Measurements from ENCODE around the gene HOXA3. TPM values are rescaled to one million over a fixed set of nuclear protein-coding genes. Genes with fewer than 3 reads are reported as not detected.

HOXA3 gene
- total RNA-seq, 1 donor from 2014 or later, result not detected

DNA sequence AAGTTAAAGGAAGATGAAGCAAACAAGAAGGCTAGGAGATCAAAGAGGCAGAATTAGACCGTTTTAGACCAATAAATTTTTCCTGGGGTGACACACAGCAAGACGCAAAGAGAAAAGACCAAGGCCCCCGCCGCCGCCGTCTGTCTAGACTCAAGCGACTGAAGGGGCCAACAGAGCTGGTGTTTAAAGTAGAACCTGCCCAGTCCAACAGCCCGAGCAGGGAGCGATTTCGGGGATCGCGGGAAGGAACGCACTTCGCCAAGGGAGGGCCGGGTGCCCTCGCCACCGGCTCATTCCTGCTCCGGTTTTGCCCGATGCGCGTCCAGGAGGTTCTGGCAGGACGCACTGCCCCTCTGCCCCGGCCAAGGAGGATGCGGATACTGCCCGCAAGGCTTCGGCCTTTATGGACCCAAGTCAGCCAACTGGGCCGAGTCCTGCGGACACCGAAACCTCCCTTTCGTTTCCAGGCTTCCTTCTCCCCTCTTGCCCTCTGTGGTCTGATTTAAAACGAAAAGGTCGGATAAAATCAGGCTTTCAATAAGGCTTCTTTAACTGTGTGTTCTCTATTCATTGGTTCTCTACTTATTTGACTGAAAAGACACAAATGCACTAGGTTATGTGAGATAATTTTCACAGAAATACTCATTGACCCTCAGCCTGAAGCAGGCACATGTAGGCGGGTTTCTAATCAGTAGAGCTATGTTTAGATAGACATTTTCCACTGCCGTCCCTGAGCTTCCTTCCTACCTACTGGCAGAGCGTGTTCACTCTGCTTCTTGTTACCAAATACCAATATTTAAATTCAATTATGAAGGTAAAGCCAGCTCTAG is 6.3 kb upstream of the HOXA3 start:
- intact Hi-C loops (cut with micrococcal nuclease), result no loop called here

DNA sequence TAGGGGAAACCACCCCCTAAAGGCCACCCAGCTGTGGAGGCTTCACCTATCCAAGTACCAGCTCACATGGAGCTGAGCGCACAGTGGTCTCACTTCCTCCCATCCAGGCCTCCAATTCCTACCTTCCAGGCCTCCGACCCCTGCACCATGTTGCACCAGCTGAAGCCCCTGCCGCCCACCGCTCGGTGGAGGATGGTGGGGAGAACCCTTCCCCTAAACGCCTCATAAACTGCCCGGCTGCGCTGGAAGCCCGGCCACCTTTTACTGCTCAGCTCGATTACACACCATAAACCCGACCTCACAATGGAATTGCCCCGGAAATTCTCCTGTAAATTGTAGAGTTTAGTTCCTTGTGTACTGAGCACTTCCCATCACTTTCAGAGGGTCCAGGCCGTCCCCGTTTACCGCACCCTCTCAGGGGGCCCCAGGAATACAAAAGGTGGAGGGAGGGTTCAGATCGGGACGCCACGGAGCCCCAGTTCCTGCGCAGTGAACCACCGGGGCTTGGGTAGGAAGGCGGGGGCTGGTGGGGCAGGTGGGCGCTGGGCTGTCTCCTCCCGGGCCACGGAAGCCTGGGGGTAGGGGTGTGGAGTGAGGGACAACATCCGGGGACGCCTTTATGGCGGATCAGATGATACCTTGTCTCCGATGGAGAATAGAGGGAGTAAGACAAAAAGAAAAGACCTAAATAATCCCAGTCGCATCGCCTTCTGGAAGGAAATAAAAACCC is 5.5 kb upstream of the HOXA3 start:
- intact Hi-C loops (cut with micrococcal nuclease), result no loop called here

DNA sequence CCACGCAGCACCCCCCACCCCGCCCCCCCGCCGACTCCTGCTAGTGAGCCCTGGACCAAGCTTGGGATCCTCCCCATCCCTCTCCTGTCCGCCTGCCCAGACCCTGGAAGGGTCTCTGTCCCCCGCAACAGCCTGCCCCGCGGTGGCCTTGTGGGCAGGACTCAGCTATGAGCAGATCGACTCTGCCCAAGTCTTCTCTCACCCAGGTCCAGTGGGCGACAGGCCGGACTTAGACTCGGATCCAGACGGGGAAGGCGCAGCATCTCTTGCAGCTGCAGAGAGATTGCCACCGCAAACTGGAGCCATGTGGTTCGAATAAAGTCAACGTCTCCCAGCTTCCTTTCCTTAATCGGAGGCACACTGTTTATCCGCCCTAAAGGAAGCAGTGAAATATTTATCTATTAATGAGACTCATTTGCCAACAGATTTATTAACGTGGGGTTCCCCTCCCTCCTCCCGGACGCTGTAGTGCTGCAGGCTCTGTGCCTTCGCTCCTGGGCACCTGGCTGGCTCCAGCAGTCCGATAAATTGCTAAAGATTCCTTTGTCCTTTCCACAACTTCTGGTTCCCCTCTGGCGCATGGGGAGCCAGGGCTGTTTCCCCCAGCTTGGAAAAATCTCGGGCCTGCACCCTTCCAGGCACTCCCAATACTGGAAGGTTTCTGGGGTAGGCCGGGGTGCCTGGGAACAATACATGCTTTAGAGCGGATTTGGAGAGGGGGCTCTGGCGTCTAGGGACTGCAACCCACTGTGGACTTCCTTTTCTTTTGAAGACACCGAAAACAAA is 4.7 kb upstream of the HOXA3 start:
- intact Hi-C loops (cut with micrococcal nuclease), result no loop called here

DNA sequence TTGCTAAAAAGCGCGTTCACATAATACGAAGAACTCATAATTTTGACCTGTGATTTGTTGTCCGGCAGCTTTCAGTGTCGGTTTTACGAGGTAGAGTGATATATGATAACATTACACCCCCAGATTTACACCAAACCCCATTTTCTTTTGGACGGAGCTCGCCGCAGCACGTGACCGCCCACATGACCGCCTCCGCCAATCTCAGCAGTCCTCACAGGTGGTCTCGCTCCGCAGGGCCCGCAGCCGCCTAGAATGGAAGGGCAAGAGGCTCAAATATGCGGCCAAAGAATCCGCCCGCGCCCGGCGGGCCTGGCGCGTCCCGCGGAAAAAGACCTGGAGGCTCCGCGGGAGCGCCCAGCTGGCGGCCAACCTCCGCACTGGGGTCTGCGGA is 4.1 kb upstream of the HOXA3 start, which contains the start of gene HOXA7:
Gene HOXA7, minus strand, starts transcription at position 168 of the 391 bp plus-strand sequence. Its CDS starts 130 bp downstream, at position 38.
- intact Hi-C loops (cut with micrococcal nuclease), result no loop called here

DNA sequence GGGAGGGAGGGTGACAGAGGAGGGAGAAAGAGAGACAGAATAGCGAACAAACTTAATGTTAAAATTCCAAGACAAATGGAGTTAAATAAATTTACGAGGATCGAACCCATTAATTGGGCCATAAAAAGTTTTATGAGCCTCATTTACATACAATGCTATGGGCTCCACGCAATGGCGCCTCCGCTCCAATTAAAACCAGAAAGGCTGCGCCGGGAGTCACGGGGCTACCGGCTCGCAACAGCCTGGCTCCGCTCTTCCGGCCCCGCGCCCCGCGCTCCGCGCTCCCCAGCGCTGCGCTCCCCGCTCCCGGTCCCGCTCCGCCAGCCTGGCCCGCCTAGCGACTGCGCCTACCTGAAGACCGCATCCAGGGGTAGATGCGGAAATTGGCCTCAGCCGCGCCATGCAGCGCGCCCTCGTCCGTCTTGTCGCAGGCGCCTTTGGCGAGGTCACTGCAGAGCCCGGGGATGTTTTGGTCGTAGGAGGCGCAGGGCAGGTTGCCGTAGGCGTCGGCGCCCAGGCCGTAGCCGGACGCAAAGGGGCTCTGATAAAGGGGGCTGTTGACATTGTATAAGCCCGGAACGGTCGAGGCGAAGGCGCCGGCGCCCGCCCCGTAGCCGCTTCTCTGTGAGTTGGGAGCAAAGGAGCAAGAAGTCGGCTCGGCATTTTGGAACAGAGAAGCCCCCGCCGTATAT is 3.6 kb upstream of the HOXA3 start:
- intact Hi-C loops (cut with micrococcal nuclease), result no loop called here

DNA sequence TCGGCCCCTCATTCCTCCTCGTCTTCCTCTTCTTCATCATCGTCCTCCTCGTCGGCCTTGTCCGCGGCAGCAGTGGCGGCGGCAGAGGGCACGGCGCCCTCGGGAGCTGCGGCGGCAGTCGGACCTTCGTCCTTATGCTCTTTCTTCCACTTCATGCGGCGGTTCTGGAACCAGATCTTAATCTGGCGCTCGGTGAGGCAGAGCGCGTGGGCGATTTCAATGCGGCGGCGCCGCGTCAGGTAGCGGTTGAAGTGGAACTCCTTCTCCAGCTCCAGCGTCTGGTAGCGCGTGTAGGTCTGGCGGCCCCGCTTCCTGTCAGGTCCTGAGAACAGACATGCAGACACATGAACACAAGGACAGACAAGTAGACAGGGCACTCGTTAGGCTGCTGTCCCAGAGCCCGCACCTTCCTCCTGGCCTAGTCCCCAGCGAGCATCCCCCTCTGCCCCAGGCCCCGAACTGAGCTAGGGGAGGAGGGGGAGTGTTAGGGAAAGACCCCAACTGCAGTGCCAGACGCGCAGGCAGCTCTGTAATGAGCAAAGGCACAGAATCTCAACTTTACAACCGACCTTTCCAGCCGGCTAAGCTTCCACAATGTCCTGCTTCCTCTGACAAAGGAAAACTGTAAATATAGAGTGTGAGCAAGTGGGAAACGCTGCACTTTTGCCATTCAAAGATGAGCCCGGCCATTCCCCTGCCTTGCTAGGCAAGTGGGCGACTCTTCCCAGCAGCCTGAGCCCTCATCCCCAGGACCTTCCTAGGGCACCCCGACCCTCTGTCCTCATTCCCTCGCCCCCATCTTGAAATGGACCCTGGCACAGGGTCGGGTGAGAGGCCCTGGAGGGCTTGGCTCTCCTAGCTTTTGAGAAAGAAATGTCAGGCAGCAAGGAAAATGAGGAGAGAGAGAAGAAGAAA is 2.8 kb upstream of the HOXA3 start:
- intact Hi-C loops (cut with micrococcal nuclease), result no loop called here

DNA sequence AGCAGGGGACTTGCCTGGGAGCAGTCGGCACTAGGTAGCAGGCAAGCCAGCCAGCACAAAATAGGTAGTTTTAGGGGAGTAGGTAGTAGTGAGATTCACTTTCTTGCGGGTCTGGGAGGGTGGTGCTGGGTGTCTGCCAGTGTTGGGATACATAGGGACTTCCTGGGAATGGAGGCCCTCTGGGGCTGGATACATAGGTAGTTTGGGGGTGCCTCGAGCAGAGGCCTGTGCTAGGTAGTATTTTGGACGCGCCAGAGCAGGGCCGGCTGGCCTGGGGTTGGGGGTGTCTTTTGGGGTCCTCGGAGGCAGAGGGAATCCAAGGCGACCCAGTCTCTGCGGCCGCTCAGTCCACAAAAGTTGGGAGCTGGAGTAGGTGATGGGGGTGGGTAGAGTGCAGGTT is 2.0 kb upstream of the HOXA3 start:
- intact Hi-C loops (cut with micrococcal nuclease), result no loop called here

DNA sequence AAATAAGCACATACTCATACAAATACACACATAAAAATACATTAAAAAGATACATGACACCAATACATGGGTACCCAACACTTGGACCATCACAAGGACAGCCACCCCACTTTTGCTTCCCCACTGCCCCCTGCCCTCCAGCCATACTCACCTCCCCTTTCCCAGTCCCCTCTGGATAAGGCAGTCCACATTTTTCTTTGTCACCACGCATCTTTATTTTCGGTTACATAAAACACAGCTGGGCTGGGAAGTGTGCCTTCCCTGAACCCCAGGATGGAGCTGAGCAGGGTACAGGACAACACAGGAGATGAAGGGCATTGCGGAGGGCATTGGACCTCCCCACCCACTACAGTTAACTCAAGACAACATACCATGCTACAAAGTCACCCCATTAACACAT is 1.1 kb upstream of the HOXA3 start:
- intact Hi-C loops (cut with micrococcal nuclease), result no loop called here

DNA sequence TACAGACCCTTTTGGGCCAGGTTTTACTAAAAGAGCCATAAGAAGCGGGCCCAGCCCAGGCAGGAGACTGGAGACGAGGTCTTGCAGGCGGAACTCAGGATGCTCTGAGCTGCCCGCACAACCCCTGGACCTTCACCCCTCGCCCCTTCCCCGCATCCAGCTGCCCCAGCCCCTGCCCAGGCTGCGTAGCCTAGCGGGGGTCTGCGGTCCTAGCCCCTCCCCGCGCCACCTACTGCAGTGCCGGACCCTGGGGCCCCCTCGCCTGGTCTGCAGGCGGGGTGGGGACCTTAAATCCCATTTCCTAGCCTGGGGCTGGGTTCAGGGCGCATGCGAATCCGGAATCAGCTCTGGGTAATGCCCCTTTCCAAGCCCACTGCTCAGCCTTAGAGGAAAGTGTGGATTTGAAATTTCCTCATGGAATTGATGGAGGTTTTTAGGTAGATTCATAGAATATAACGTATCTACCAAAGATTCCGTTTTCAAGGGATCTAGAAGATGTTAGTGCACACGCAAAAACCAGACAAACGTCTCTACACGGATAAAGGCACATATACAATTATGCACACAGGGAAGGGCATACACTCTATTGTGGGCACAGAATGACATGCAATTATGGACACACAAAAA is 546 bp upstream of the HOXA3 start:
- intact Hi-C loops (cut with micrococcal nuclease), result no loop called here

DNA sequence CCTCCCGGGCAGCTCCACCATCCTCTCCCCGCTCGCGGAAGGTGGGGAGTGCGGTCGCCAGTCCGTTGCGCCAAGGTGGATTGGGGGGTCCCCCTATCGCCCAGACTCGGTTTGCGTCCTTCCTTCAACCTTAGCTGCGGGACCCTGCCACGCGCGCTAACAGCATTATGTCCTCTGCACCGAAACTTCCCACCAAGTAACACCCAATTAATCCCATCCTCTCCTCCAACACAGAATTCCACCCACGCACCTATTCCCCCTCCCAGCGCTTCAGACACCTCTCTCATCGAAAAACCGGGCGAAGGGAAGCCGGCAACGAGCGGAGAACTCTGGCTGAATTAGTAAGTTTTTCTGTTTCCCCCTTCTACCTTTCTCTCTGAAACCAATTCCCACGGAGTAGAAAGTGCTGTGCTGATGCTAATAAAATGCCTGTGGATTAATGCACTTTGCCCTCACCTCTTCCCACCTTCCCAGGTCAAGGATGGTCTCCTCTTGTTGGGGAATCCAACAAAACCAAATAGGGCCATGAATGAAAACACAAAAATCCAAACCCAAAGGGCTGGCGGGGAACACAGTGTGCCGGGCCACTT is 947 bp downstream of the HOXA3 start:
- intact Hi-C loops (cut with micrococcal nuclease), result loop anchor here (1.0 to 2.0 kb wide), 4 partner anchors 10 to 1295 kb away; partner anchors contain the start of gene HOXA1

DNA sequence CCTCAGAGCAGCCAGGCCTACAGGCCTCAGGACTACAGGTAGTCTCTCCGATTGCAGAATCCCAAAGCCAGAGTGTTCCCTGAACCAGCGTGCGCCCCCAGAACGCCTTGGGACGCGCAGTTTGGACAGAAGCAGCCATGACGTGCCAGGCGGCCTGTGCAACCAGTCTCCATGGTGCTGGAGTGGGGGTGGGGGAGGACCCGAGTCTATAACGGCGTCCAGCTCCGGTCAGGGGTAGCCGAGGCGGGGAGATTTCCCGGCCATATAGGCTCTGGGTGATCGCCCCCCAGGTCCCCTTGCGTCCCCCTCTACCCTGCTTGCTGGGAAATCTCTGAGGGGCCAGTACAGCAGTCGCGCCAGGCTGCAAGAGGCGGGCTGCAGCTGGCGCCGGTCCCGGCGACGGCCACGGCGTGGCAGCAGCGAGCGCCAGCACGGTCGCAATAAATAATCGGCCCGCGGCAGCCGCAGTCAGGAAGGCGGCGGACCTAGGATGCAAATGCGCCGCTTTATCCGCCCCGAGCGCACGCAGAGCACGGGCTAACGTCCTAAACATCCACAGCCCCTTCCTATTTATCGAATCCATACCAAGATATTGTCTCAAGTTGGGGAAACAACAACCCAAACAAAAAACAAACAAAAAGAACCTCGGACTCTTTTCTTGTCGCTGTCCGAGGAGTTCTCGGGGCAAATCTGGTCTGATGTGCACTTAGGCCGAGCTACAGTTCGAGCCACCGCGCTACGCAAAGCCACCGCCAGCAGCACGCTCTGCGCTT is 1.6 kb downstream of the HOXA3 start:
- intact Hi-C loops (cut with micrococcal nuclease), result loop anchor here (1.0 to 2.0 kb wide), 4 partner anchors 11 to 1294 kb away; partner anchors contain the start of gene HOXA1

DNA sequence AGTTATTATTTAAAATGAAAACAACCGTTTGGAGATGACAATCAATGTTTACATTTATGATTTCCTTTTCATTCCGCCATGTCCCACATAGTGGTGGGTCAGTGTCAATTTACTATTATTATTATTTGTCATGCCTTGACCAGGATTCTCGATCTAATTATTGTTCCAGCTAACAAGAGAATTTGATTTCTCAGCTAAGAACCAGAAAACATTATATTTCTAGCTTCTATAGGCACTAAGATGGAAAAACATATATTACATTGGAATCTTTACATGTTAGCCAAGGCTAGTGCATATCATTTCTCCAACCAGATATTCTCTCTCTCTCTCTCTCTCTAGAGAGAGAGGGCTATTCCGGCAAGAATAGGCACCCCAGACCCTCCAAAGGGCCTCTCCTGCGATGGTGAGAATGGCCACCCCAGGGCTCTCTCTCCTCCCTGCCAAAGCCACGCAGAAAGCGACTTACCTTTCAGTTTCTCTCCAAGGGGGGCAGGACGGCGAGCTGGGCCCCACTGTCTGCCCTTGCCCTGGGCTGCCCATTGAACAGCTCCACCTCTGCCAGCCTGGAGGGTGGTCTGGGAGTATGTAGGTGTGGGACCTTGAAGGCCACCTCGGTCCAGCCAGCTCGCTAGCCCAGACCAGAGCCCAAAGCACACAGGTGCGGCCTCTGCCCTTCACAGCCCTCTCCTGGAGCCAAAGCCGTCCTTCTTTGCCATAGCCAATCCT is 2.4 kb downstream of the HOXA3 start:
- intact Hi-C loops (cut with micrococcal nuclease), result loop anchor here (2.0 kb wide), 3 partner anchors 15 to 1293 kb away; partner anchors contain the start of gene HOXA1

DNA sequence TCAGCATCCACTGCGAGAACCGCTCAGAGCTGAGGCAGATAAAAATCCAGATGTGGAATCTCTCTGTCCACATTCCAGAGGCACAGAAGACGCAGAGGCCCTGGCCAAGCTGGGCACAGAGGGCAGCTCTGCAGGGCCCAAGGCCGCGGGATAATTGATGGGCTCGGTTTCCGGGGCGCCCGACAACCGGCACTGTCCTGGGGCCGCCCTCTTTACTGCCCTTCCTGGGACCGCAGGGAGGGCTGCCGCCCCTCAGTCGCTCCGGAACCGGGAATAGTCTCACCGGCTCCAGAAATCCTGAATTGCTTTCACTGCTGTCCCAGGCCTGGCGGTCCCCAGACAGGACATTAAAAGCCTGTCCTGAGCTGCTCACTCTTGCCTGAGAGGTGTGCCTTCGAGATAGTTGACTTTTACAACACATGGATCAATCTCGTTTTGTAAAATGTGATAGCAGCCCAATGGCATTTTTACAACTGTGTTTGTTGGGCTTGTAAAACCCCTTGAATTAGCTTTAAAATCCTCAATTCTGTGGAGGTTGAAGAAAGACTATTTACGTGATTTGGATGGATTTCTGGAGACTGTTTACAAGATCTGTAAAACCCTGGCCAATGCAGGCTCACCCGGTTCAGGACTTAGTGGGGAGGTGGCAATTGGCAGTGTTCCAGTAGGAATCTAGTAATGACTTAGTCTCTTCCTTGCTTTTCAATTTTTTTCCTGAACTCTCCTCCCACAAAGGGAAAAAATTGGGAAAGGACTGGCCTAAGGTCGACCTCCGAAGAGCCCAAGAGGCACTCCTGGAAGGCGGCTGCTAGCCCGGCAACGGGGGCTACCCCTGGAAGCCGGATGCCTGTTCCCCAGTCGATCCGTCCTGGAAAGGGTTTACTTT is 3.4 kb downstream of the HOXA3 start:
- intact Hi-C loops (cut with micrococcal nuclease), result no loop called here

DNA sequence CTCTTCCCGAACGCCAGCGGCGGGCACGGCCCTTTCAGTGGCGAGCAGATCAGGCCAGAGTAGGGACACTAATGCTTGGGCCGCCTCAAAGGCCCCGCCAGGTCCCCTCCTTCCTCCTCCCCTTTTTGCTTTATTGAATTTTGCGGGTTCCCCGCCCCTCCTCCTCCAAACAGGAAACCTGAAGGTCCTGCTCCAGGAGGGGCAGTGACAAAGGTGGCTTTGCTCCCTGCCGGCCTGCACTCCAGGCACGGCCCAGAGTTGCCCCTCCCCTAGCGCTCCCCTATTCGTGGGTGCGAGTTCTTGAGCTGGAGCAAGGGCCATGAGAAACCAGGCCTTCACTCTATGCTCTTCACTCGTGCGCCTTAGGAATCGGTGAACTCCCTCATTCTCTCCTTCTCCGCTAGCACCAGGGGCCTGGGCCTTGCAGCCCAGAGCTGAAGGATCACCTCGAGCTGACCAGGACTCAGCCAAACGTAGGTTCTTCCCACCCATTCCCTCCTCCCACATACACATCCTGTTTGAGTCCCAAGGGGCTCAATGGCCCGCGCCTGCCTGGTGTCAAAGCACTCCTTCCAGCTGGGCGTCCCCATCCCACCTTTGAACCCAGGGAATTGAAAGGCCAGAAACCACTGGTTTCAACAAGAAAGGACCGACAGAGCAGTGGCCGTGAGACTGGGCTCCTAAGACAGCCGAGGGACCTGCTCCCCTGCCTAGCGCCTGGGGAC is 4.2 kb downstream of the HOXA3 start:
- intact Hi-C loops (cut with micrococcal nuclease), result no loop called here

DNA sequence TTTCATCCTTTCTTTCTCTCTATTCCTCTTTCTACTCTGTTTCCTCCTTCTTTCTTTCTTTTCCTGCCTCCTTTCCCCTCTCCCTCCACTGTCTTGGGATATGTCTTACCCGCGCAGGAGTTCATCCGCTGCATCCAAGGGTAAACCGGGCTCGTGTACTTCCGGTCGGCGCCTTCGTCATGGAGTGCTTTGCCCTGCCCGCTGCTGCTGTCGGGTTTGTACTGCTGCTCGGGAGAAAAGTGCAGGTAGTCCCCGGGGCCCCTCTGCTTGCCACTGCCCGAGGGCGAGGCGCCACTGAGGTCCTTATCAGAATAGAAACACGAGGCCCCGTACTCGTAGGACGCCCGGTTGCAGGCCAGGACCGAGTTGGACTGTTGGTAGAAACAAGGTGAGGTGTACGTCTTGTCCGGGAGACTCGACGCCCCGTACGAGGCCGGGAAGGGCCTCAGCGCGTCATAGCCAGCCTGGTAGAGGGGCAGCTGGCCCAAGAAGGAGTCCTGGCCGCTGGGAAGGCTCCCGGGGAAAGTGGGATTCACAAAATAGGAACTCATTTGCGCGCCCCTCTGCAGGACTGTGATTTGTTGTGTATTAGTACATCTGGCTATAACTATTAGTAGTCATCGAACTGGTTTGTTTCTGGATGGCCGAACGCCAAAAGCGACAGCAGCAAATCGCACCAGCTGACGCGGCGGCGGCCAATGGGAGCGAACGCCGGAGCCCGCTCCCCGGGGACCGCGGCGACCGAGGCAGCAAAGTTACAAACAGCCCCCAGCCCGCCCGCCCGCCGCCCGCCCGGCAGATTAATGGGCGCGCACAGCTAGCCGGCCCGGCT is 5.0 kb downstream of the HOXA3 start, which contains the start of gene HOXA6:
Gene HOXA6, minus strand, starts transcription at position 576 of the 832 bp plus-strand sequence. Its CDS starts 25 bp downstream, at position 551.
- intact Hi-C loops (cut with micrococcal nuclease), result no loop called here

All from T-helper 1 cell treated with Interleukin-12 subunit alpha and Interleukin-12 subunit beta and Interleukin-4 antibody, amounts not matched to agents 30 ng/mL and 1 ng/mL, for 36 hours (primary cell).